HEK293 (cell line): Measurements from ENCODE around the gene METTL23.

Source experiments
- CTCF ChIA-PET: fragments of 350-600 bp; formaldehyde crosslinking; extraction: SDS; loops from one replicate; lab custom pipeline; 2021; ENCODE audit warnings: antibody characterized with exemption; lab: Yijun Ruan, JAX
- POLR2A ChIA-PET: fragments of 300-600 bp; formaldehyde crosslinking; extraction: SDS; loops from one replicate; lab custom pipeline; 2020; ENCODE audit warnings: antibody characterized with exemption, inconsistent platforms; lab: Yijun Ruan, JAX
- H3K27ac ChIP-seq: fragments of 200-500 bp; sonication (Bioruptor generic); 2 replicates; pipeline ENCODE4 v1.5.1; 2014; ENCODE audit warnings: low read depth, low read length, control low read depth, inconsistent platforms; ENCODE audit errors: extremely low read depth
- H3K36me3 ChIP-seq, 2 experiments: fragments of 200-500 bp in 1 of 2; sonication (Bioruptor generic) in 1 of 2; 1 replicate in 1 of 2; 2 replicates in 1 of 2; pipeline ENCODE4 v1.5.1; 2014 to 2017; ENCODE audit warnings: inconsistent platforms in 2 of 2, low read length in 2 of 2; ENCODE audit not compliant: control insufficient read depth in 2 of 2, insufficient read depth in 1 of 2
- H3K4me1 ChIP-seq: fragments of 200-500 bp; sonication (Bioruptor generic); 2 replicates; pipeline ENCODE4 v1.5.1; 2014; ENCODE audit warnings: mild to moderate bottlenecking, low read length, inconsistent platforms; ENCODE audit not compliant: control insufficient read depth, insufficient read depth
- H3K4me3 ChIP-seq: 2 replicates; pipeline ENCODE4 v1.5.1; 2011; ENCODE audit warnings: low read depth, mild to moderate bottlenecking, control low read depth, low read length, moderate library complexity
- H3K9me3 ChIP-seq: fragments of 200-500 bp; sonication (Bioruptor generic); 2 replicates; pipeline ENCODE4 v1.5.1; 2014; ENCODE audit warnings: low read depth, low read length, inconsistent platforms; ENCODE audit not compliant: control insufficient read depth, insufficient read depth
- KLF17 ChIP-seq: fragments of 450-650 bp; formaldehyde crosslinking; IDR thresholded peaks from 2 replicates; pipeline ENCODE4 v1.5.1; 2016; ENCODE audit warnings: missing biosample characterization, missing genetic modification characterization
- PATZ1 ChIP-seq: fragments of 450-650 bp; formaldehyde crosslinking; IDR thresholded peaks from 2 replicates; pipeline ENCODE4 v1.5.1; 2016; ENCODE audit warnings: missing biosample characterization, missing genetic modification characterization
- ZBTB21 ChIP-seq: fragments of 450-650 bp; formaldehyde crosslinking; IDR thresholded peaks from 2 replicates; pipeline ENCODE4 v1.5.1; 2017; ENCODE audit warnings: missing biosample characterization, missing genetic modification characterization
- ZBTB44 ChIP-seq: fragments of 450-650 bp; IDR thresholded peaks from 2 replicates; pipeline ENCODE4 v1.5.1; 2018; ENCODE audit warnings: missing biosample characterization, mild to moderate bottlenecking, missing genetic modification characterization
- ZBTB48 ChIP-seq: fragments of 450-650 bp; formaldehyde crosslinking; IDR thresholded peaks from 2 replicates; pipeline ENCODE4 v1.5.1; 2016; ENCODE audit warnings: missing biosample characterization, missing genetic modification characterization
- ZBTB49 ChIP-seq: fragments of 450-650 bp; formaldehyde crosslinking; IDR thresholded peaks from 2 replicates; pipeline ENCODE4 v1.5.1; 2016; ENCODE audit warnings: missing biosample characterization, missing genetic modification characterization, low read depth
- ZNF146 ChIP-seq: fragments of 450-650 bp; formaldehyde crosslinking; IDR thresholded peaks from 2 replicates; pipeline ENCODE4 v1.5.1; 2016; ENCODE audit warnings: missing biosample characterization, missing genetic modification characterization
- ZNF175 ChIP-seq: fragments of 450-650 bp; formaldehyde crosslinking; IDR thresholded peaks from 2 replicates; pipeline ENCODE4 v1.5.1; 2016; ENCODE audit warnings: missing biosample characterization, missing genetic modification characterization
- ZNF223 ChIP-seq: fragments of 450-650 bp; formaldehyde crosslinking; IDR thresholded peaks from 2 replicates; pipeline ENCODE4 v1.5.1; 2016; ENCODE audit warnings: missing biosample characterization, missing genetic modification characterization
- ZNF274 ChIP-seq, 2 experiments: fragments of 200-500 bp in 1 of 2; fragments of 450-650 bp in 1 of 2; sonication (Bioruptor generic) in 1 of 2; formaldehyde crosslinking in 1 of 2; IDR thresholded peaks; 2 replicates each; pipeline versions ENCODE4 v1.5.1 to v1.6.1; 2014 to 2016; ENCODE audit warnings: borderline replicate concordance in 1 of 2, inconsistent platforms in 1 of 2, low read length in 1 of 2, missing biosample characterization in 1 of 2, missing genetic modification characterization in 1 of 2
- ZNF335 ChIP-seq: fragments of 450-650 bp; formaldehyde crosslinking; conservative IDR thresholded peaks from 2 replicates; pipeline ENCODE4 v1.5.1; 2016; ENCODE audit warnings: missing biosample characterization, missing genetic modification characterization
- ZNF341 ChIP-seq: fragments of 450-650 bp; formaldehyde crosslinking; IDR thresholded peaks from 2 replicates; pipeline ENCODE4; 2016; ENCODE audit warnings: low read depth, missing biosample characterization, missing genetic modification characterization
- ZNF366 ChIP-seq: fragments of 450-650 bp; formaldehyde crosslinking; conservative IDR thresholded peaks from 2 replicates; pipeline ENCODE4 v1.5.1; 2016; ENCODE audit warnings: missing biosample characterization, missing genetic modification characterization
- ZNF416 ChIP-seq: fragments of 450-650 bp; formaldehyde crosslinking; IDR thresholded peaks from 2 replicates; pipeline ENCODE4 v1.5.1; 2016; ENCODE audit warnings: missing biosample characterization, missing genetic modification characterization
- ZNF423 ChIP-seq: fragments of 450-650 bp; formaldehyde crosslinking; IDR thresholded peaks from 2 replicates; pipeline ENCODE4 v1.5.1; 2016; ENCODE audit warnings: missing biosample characterization, missing genetic modification characterization
- ZNF544 ChIP-seq: fragments of 450-650 bp; formaldehyde crosslinking; IDR thresholded peaks from 2 replicates; pipeline ENCODE4 v1.5.0; 2017; ENCODE audit warnings: missing biosample characterization, missing genetic modification characterization
- ZNF560 ChIP-seq: fragments of 450-650 bp; formaldehyde crosslinking; IDR thresholded peaks from 2 replicates; pipeline ENCODE4 v1.5.1; 2017; ENCODE audit warnings: missing biosample characterization, missing genetic modification characterization, borderline replicate concordance
- ZNF580 ChIP-seq: fragments of 450-650 bp; formaldehyde crosslinking; IDR thresholded peaks from 2 replicates; pipeline ENCODE4 v1.5.1; 2016; ENCODE audit warnings: missing biosample characterization, missing genetic modification characterization
- ZNF623 ChIP-seq: fragments of 450-650 bp; formaldehyde crosslinking; IDR thresholded peaks from 2 replicates; pipeline ENCODE4 v1.5.1; 2016; ENCODE audit warnings: missing biosample characterization, missing genetic modification characterization
- ZNF629 ChIP-seq: fragments of 450-650 bp; formaldehyde crosslinking; IDR thresholded peaks from 2 replicates; pipeline ENCODE4 v1.5.1; 2017; ENCODE audit warnings: missing biosample characterization, missing genetic modification characterization
- ZNF654 ChIP-seq: fragments of 450-650 bp; formaldehyde crosslinking; IDR thresholded peaks from 2 replicates; pipeline ENCODE4 v1.5.1; 2016; ENCODE audit warnings: low read depth, missing biosample characterization, missing genetic modification characterization
- ZNF660 ChIP-seq: fragments of 450-650 bp; IDR thresholded peaks from 2 replicates; pipeline ENCODE4 v1.5.1; 2018; ENCODE audit warnings: missing biosample characterization, mild to moderate bottlenecking, missing genetic modification characterization
- ZNF776 ChIP-seq: fragments of 450-650 bp; formaldehyde crosslinking; IDR thresholded peaks from 2 replicates; pipeline ENCODE4 v1.5.0; 2017; ENCODE audit warnings: missing biosample characterization, missing genetic modification characterization, borderline replicate concordance
- ZNF791 ChIP-seq: fragments of 450-650 bp; formaldehyde crosslinking; IDR thresholded peaks from 2 replicates; pipeline ENCODE4 v1.5.1; 2016; ENCODE audit warnings: missing biosample characterization, missing genetic modification characterization
- ZSCAN18 ChIP-seq: fragments of 450-650 bp; formaldehyde crosslinking; IDR thresholded peaks from 2 replicates; pipeline ENCODE4 v1.5.1; 2016; ENCODE audit warnings: missing biosample characterization, missing genetic modification characterization

METTL23 gene

GRCh38 chr17:76707985-76708807 lies 18.4 kb upstream of the METTL23 start (continued):
- TF ChIP-seq ZNF629 (tag by site-specific recombination) (no peak), ZBTB44 (no peak), ZNF423 (tag by site-specific recombination) (no peak), ZNF366 (tag by site-specific recombination) (peak; percentile 24; the same call in 1 of the 2 replicates), ZNF776 (tag by site-specific recombination) (no peak), ZNF560 (tag by site-specific recombination) (no peak), ZNF341 (tag by site-specific recombination) (peak; percentile 56), ZNF416 (tag by site-specific recombination) (no peak)

GRCh38 chr17:76709077-76709950 lies 17.3 kb upstream of the METTL23 start:
- ChIA-PET POLR2A (interaction anchor here (0.6 to 3.5 kb wide), 13 partner anchors 7 to 385 kb away, joined by 3 to 22 read pairs (median 3); partner anchors contain the start of genes JMJD6 and METTL23), CTCF (interaction anchor here (0.6 to 4.6 kb wide), 14 partner anchors 10 to 695 kb away, joined by 3 to 22 read pairs (median 4); no protein-coding TSS in a partner anchor)
- H3K9me3 ChIP-seq, result no peaks in the 10 kb centered on the region
- peak overlapping the region; percentile 87 for H3K27ac ChIP-seq
- peaks cover 5 to 35% of the 10 kb centered on the region in 2 experiments; a peak in 2 of 3 replicates for H3K36me3 ChIP-seq
- H3K4me1 ChIP-seq, result peaks cover 27% of the 10 kb centered on the region
- peak overlapping the region; percentile 65 for H3K4me3 ChIP-seq
- TF ChIP-seq ZNF223 (no peak), ZBTB49 (no peak), ZNF623 (tag by site-specific recombination) (no peak), ZNF175 (tag by site-specific recombination) (no peak), ZNF791 (no peak), ZNF335 (tag by site-specific recombination) (peak; percentile 25), KLF17 (tag by site-specific recombination) (peak; percentile 96), ZNF660 (tag by site-specific recombination) (0 out of 2 replicates have a peak, but pooled peaks have one; percentile 46), ZBTB48 (tag by site-specific recombination) (peak; percentile 41), PATZ1 (tag by site-specific recombination) (peak; percentile 99), ZNF274 (IDR thresholded peaks at IDR 0.05; ENCODE audit: low read length) (no peak), ZNF274 (tag by site-specific recombination; IDR thresholded peaks at IDR 0.05; ENCODE audit: borderline replicate concordance) (no peak), ZNF654 (no peak), ZNF580 (no peak), ZSCAN18 (tag by site-specific recombination) (no peak), ZNF146 (no peak), ZNF544 (tag by site-specific recombination) (no peak), ZBTB21 (tag by site-specific recombination) (peak; percentile 79; the same call in 1 of the 2 replicates)
